HG02938 (cell line): ENCODE measurements around the gene ERBB4.

Experiments used
- ATAC-seq: cut with Tn5 transposase; IDR thresholded peaks from one replicate; pipeline ENCODE4 v1.9.1; 2021; ENCODE audit warnings: mild to moderate bottlenecking, moderate library complexity; ENCODE audit not compliant: unreplicated experiment

The ERBB4 gene

DNA sequence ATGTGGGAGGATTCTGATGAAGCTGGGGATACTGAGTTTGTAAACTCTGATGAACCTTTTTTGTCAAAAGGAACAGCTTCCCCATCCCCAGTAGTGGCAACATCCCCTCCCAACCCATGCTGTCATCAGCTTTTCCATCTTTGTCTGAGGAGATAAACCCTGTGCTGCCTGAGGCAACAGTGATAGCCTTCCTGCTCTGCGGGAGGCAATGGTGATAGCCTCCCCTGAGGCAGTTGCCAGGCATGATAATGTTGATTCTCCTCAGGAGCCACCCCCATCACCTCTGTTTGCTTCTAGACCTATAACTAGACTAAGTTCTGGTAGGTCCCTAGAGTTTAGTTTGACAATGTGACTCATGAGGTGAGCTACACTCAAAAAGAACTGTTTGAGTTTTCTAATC is 97.5 kb downstream of the ERBB4 start:
- ATAC-seq = no peak

DNA sequence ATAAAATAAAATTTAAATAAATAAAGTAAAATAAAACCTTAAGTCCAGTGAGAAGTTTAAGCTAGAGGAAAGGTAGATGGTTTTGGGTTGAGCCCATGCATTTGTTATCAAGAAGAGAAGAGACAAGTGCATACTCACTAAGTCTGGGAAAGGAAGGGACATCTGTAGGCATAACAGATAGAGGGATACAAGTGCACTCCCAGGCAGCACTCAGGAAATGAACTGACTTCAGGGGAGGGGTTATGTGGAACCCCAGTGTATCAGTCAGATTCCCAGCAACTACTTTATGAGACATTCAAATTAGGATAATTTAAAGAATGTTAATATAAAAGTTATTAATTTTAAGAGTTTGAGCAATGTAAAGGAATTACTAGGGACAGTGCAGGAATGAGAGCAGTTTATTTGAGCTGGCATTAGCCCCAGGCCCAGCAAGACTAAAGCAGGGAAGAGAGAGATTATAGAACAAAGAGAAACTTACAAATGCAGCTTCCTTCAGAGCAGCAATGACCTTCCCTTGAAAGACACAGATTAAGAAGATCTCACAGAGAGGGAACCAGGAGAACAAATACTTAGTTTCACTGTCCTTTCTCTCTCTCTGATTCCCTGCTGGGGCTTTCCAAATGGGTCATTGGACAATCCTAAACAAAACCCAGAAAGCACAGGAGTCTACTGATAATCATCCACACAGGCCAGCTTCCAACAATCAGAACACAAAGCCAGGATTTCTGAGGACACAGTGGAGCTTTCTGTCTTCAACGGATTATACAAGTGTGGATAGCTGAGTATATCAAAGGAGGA is 109.7 kb downstream of the ERBB4 start:
- ATAC-seq = no peak

DNA sequence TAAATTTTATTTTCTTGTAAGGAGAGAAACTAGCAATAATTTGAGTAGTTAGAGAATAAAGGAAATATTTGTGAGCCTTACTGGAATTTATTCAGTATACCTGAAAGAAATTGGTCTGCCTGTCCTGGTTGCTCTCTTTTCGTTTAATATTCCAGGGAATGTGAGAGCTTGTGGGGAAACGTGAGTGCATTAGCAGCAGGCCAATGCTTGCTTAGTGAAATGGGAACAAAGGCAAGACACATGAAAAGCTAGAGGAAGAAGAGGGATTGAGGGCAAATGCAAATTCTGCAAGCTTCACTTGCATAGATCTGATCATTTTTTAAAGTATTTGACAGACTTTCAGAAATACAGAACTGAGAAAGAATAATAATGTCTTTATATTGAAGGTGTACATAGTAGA is 111.0 kb downstream of the ERBB4 start:
- ATAC-seq = no peak

DNA sequence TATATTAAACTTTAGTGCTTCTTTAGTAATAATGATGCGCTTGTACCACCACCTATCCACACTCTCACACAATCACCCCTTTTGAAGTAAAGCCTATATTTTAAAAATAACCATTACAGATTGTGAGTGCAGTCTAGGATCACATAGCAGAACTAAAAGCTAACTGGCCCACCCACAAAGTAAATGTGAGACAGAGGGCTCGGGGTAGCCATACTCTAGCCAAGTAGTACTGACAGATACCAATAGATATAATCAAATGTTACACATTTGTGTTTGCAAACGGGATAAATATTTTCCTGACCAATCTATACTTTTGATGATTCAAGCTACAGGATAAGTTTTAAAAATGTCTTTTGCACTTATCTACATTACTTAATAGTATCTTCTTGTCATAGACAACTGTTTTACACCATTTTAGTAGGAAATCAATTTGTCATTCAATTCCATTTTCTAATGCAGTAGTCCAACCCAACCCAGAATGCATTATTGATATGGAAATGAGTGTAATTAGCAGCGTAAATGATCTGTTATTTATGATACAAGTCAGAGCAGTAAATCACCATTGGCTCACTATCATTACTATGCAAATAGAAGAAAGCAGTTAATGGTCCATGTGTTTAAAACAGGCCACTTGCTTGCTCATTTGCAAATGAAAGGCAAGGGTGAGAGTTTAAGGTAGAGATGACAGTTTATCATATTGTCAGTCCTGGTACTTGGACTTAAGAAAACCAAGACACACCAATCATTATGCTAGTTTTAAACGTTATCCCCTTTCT is 111.8 kb downstream of the ERBB4 start:
- no peak for ATAC-seq

DNA sequence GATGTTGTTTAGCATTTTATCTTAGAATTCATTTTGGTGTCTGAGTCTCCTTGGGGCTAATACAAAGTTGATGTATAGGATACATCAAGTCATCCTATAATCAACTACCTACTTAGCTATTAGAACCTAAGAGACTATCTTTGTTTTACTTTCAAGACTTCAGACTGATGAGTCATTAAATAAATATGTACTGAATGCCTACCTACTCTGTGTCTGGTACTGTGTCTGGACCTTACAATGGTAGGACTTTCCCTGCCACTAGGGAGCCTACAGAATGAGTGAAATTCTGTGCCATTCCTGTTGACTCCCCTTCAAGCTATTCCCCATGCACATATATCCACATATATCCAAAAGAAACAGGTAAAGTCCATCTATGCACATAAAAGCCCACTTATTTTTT is 114.5 kb downstream of the ERBB4 start:
- no peak for ATAC-seq

DNA sequence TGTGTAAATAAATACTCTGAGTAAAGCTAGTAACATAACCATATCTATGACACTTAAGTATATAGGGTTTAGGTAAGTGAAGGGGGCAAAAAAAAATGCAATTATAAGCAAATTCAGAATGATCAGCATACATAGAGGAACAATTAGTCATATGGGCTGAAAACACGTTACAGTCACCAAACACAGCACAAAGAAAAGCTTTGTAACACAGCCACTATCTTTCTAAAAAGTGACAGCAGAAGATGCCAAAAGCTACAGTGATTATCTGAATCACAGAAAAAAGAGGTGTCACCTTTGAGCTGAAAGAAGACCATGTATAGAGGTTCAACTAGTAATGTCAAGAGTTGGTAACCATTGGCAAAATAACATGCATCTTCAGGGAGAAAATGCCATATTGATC is 115.5 kb downstream of the ERBB4 start:
- no peak for ATAC-seq

DNA sequence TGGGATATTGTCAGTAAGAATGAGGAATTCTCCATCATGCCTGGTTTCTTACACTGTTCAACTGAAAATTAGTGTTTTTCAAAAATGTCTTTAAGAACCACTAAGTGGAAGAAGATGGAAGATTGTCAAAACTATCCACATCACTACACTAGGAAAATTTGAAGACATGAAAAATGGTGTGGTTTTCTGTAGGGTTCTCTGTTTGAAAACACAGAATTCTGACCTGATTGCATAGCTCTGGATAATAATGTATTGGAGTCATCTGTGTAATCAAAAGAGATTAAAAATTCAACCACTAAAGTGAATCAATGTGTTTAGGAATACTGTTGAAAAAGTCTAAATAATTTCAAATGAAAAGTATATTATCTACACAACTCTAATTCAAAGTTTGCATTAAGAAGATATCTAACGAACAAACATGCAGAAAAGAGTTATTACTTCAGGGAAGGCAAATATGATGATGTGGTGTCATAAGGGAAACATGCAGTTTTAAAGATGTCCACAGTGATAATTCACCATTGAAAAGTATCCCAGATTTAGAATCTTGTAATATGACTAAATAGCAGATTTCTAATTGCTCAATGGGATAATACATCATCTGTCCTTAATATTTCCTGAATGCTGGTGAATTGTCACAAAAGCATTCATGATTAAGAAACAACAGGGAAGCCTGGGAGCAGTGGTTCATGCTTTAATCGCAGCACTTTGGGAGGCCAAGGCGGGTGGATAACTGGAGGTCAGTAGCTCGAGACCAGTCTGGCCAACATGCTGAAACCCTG is 116.9 kb downstream of the ERBB4 start:
- ATAC-seq = no peak

DNA sequence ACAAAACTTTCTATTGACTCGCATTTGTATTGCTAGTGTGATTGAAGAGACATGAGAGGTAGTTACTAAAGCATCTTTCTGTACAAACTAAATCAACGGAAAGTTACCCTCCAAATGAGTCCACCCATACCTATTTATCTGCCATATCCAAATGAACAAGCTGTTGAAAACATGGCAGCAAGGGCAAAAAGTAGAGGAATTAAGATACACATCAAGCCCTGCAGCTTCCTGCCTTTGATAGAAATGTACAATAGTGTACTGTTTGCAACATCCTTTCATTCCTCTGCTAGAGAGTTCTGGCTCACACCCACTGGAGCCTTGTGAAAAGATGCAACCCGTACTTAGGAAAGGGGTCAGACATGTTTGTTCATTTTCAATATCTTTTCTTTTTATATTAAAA is 122.5 kb downstream of the ERBB4 start:
- ATAC-seq = no peak

DNA sequence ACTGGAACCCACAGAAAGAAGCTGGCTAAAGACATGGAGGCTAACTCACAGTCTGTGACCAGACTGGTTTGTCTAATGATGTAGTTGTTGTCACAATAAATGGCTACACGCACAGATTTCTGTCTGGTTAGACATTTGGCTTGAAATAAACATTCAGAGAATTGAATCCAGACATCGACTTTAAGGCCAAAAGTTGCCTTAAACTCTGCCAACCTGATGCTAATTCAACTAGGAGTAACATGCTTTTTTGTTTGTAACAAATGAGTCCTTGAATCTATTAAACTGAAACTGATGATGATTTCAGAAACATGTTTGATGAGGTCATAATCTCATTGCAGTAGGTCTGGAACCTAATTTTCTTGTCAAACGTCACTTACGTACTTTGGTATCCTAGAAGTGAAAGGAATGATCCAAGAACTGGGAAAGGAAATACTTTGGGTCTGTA is 123.8 kb downstream of the ERBB4 start:
- no peak for ATAC-seq

DNA sequence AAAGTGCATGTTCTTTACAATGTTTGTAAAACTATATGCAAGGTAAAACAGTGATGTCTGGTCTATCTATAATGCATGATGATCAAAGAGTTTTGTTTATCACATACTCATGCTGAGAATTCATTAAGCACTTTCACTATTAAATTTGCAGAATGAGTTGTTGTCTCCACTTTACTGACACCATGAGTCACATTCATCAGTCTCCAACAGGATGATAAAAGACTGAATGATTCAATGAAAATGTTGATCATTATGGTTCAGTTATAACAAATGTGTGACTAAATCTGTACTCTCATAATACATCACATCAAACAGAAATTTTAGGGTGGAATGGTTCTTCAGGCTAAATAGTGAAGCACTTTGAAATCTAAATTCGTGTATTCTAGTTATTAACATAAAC is 129.0 kb downstream of the ERBB4 start:
- no peak for ATAC-seq

DNA sequence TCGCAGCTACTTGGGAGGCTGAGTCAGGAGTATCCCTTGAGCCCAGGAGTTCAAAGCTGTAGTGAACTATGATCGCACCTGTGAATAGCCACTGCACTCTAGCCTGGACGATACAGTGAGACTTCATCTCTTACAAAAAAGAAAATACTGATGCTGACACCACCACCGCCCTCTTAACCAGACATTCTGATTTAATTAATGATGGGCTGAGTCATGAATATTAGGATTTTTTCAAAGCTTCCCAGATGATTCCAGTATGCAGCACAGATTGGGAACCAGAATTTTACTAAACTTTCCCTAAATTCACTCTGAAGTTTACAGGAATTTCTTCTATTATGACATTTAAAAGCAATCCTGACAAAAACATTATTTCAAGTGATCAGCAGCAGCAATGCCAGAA is 130.1 kb downstream of the ERBB4 start:
- no peak for ATAC-seq

DNA sequence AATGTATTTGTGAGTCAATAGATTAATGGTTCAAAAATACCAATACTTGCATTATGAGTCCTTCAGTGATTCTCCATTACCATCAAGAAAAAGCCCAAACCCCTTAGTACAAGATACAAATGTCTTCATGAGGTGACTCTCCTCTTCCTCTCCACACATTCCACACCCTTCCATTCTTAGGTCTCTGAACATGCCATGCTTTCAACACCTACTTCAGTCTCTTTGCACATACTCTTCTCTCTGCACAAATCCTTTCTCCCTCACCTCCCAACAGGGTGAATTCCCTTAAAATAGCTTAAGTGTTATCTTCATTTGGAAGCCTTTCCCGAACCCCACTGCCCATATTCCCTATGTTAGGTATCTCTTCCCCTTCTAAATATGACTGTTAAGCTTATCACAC is 131.9 kb downstream of the ERBB4 start:
- ATAC-seq = no peak

DNA sequence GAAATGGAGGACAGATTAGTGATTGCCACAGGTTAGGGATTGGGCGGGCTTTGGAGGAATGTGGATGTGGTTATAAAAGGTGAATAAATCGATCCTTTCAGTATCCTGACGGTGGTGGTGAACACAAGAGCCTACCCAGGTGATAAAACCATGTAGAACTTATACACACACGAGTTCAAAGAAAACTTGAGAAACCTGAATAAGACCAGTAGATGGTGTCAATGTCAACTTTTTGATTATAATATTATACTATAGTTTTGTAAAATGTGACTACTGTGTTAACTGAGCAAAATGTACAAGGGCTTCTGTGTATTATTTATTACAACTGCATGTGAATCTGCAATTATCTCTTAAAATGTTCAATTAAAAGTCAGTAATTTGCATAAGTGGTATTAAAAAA is 136.3 kb downstream of the ERBB4 start:
- no peak for ATAC-seq

DNA sequence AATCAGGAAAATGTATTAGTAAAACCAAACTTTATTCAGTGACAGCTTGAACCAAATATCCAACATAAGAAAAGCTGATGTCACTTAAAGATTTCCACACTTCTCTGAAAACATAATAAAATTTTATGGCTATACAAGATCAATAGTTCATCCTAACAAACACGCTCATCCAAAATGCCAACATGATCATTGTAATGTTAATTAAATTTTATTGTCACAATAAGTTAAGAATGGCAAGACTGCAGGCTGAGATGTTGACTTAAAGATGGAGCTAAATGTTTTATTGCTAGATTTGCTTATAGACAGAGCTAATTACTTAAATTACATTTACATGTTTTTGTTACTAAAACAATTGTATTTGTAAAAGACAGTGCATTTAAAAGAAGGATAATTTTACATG is 140.3 kb downstream of the ERBB4 start:
- no peak for ATAC-seq

DNA sequence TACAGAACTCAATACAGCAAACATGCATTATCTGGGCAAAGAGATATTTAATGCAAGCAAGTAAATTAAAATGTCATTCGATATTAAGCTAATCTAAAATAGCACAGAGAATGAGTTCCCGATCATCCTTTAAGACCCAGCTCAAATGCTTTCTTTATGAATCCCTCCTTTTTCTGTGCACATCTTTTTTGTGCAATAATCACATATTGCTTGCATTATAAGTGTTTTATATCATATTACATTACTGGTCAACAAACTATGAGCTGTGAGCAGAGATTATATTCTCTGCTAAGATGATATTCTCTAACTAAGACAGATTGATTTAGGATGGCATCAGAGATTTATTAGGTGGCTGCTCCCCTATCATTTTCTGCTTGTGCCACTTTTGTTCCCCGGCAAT is 146.1 kb downstream of the ERBB4 start:
- no peak for ATAC-seq

DNA sequence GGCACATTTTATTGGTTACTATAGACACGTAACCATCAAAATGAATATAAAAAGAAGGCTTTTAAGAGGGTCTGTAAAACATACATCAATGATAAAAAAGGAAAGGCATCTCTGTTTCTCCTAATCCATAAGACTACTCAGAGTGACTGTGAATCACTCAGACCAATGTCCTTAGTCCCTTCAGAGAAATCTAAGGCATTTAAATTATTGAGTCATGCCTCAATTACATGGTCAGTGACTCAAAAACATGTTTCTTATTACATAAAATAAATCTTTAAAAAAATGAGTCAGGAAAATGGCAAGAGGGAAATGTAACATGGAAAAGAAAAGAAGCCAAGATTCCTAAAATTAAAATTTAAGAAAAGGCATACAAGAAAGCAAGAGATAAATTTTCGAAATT is 146.6 kb downstream of the ERBB4 start:
- ATAC-seq = no peak

DNA sequence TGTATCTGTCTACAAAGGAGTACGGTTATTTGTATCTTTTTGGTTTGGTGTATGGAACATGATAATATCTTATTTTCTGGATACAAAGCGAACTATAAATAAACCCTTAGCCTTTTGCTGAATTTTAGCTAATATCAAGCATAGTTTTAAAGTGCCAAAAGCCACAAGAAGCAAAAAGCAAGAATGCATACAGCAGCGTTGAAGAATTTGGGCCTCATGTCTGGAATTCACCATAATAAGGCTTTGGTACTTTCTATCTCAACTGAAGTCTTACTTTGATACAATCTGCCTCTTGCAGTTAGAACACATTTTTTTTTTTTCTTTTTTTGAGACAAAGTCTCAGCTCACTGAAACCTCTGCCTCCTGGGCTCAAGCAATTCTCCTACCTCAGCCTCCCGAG is 151.5 kb downstream of the ERBB4 start:
- ATAC-seq = no peak

DNA sequence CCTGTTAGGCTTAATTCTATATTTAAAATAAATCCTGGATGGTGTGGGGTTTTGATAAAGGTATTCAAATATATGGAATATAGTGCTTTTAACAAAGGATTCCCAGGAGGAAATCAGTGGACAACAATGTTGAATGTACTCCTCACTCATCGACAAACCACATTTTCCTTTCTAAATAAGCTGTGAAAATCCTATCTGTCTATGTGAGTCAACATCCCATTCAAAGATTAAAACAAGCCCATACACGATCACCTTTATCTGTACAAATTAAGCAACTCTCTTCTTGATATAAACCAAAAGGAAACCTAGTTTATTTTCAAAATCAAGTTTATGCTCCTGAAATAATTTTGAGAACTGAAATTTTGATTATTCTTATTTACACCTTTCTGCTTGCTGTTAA is 153.4 kb downstream of the ERBB4 start:
- no peak for ATAC-seq

DNA sequence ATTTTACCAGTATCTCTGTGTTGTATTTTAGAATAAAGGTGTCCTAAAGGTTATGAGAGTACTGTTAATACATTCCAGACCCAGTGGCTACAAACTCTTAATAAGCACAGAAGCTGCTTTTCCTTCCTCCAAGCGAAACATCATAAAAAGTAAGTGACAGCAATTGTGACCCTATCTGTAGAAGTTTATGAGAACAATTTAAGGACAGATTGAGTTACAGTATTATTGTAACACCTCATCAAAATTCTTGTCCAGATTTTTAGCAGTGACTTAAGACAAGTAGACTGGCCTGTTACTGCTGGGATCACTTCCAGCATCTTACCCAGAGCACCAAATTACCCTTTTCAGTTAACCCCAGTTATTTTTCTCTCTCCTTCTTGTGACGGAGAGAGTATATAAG is 154.6 kb downstream of the ERBB4 start:
- no peak for ATAC-seq

DNA sequence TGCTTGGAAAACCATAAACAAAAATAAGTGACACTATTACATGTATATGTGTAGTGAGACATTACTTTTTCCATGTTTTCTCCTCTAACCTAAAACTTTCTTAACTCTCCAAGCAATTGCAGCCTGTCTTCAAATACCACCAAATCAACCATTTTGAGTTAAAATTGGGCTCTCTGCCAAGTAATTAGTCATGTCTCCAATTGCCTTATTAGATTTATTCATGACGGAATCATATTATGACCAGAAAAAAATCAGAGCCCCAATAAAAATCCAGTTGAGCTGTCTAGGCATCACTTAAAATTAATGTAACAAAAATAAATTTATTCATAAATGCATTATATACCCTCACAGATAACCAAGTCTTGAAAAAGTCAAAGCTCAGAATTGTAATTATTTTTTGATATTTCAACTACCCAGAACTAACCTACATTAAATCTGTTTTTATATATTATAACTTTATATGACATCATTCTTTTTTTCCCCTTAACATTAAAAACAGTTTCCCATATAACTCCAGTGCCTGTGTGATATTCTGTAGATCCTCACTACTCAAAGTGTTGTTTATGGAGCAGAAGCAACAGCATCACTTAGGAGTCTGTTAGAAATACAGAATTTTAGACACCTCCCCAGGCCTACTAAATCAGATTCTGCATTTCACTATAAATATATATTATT is 157.0 kb downstream of the ERBB4 start:
- no peak for ATAC-seq

DNA sequence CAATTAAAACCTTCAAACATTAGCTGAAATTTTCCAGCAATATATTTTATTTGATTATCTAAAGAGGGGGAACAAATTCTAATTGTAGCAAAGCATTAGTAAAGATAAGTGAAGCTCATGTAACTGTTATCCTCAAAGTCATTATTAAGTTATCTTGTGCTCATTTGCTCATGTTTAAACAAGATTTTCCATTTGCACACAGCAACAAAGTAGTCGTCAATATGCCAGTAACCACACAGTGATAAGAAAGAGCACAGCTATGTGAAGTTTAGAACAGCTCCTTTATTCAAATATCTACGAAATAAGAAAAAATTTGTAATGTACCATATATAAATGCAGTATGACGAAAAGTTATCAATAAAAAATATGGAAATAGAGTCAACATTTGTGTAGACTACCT is 159.5 kb downstream of the ERBB4 start:
- no peak for ATAC-seq
